ENCODE measurements around the gene RAD9B.
A peak's percentile ranks its signal among the peaks of the same experiment; 100 is the strongest.

The RAD9B gene

DNA sequence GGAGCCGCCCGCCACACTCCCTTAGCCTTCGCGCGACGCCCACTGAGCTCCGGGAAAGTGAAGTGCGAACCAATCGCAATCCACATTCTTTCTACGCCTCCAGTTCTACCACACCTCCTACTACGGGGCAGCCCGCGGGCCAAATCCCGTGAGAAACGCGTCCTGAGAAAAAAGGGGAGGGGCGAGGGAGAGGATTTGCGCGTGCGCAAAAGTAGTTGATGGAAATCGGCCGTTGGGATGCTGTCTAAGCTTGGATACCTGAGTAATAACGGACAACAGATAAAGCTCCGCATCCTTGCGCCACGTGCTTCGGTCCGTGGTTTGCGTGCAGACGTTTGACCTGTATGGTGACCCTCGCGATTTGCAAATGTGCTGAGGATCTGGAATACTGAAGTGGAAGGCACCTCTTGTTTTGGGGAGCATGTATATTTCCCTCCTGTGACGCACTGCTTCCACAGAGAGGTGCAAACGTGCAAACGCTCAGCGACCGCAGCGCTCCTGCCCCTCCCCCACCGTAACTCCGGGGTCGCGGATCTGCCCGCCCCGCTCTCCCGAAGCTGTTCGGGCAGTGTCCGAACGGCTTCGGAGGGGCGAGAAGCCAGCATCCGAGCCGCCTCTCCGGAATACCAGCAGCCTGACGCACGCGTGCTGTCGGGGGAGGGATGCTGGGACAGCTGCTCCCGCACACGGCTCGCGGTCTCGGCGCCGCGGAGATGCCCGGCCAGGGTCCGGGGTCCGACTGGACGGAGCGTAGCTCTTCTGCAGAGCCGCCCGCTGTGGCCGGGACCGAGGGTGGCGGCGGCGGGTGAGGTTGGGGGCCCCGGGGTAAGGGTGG lies 33.7 kb upstream of the RAD9B start, which contains the start of the genes FAM216A and GPN3:
FAM216A (plus strand) TSS at position 632 of the 835 bp plus-strand sequence; CDS start at position 663, 31 bp downstream.
GPN3 (minus strand) TSS at position 44 of the 835 bp plus-strand sequence. CDS start 54 bp downstream, outside the sequence.
- Histone ChIP-seq H3K4me3 (peak within 1 kb of the TSS; percentile 86), H3K36me3 (ENCODE audit: insufficient read depth, low read length) (peaks cover 15% of the 10 kb centered on the region), H3K27ac (peak within 1 kb of the TSS; percentile 70)

DNA sequence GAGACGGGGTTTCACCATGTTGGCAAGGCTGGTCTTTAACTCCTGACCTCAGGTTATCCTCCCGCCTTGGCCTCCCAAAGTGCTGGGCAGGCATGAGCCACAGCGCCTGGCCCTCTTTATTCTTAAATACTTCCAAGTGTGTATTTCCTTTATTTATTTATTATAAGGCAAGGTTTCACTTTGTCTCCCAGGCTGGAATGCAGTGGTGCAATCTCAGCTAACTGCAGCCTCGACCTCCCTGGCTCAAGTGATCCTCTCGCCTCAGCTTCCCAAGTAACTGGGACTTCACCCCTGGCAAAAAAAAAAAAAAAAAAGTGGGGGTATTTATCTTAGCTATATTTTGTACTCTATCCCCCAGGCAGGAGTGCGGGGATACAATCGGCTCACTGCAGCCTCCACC lies 26.7 kb upstream of the RAD9B start:
- H3K9ac ChIP-seq (ENCODE audit: insufficient read length), result no peak overlapping the region
- H3K9me3 ChIP-seq (ENCODE audit: low read depth, low read length), result no peaks in the 10 kb centered on the region
- no peak for DNase-seq (ENCODE audit: low read depth, low spot score)
- H3K27ac ChIP-seq, result no peak overlapping the region
- no peaks in the 10 kb centered on the region for H3K36me3 ChIP-seq (ENCODE audit: insufficient read depth, low read length)
- TF ChIP-seq FOXP2 (optimal IDR thresholded peaks at IDR 0.05; ENCODE audit: control extremely low read depth, extremely low read length, insufficient read depth), result no peak
- no peak for TF ChIP-seq POLR2AphosphoS5 (IDR thresholded peaks at IDR 0.05; ENCODE audit: borderline replicate concordance, low read depth, low read length)
- no peak for TF ChIP-seq EZH2 (IDR thresholded peaks at IDR 0.05)
- no peak overlapping the region for H3K4me3 ChIP-seq

More for the DNA sequence above, 33.7 kb upstream of the RAD9B start, which contains the start of the genes FAM216A and GPN3:
- H3K9ac ChIP-seq (ENCODE audit: insufficient read length), result peak within 1 kb of the TSS; percentile 97
- no peaks in the 10 kb centered on the region for H3K9me3 ChIP-seq (ENCODE audit: low read depth, low read length)
- TF ChIP-seq FOXP2 (optimal IDR thresholded peaks at IDR 0.05; ENCODE audit: control extremely low read depth, extremely low read length, insufficient read depth) (no peak), EZH2 (IDR thresholded peaks at IDR 0.05) (no peak), POLR2AphosphoS5 (IDR thresholded peaks at IDR 0.05; ENCODE audit: borderline replicate concordance, low read depth, low read length) (peak; percentile 95)
- peak; percentile 94 for DNase-seq (ENCODE audit: low read depth, low spot score)

DNA sequence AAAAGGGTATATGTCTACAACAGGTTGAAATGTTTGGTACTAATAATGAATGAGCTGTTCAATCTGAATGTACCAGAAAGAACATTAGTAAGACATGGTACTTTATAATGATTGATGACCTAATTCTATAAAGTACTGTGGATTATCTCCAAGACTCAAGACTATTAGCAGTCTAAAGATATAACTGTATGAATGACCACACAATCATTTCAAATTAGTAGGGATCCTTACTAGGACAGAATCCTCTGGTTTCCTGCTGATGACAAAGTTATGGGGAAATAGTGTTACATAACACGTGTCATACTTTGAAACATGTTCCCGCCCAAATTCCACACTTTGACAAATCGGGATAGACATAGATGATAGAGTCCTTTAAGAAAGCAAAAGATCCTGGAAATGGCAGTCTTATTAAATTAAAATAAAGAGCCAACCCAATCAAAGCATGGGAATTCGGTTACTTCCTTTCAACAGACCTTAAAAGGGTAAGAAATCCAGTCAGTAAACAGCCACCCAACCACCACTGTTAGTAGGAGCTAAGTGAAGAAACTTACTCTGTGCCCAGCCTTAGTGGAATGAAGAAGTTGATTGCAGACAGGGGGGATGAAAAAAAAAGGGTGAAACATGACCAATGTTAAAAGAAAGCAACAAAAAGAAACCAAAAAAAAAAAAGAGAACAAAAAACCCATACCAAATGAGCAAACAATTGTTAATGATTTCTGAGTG lies 3.0 kb upstream of the RAD9B start:
- DNase-seq (ENCODE audit: low read depth, low spot score), result no peak
- H3K9ac ChIP-seq (ENCODE audit: insufficient read length), result peak overlapping the region; percentile 66
- H3K4me3 ChIP-seq, result no peak overlapping the region; the same call in 1 of the 2 replicates

DNA sequence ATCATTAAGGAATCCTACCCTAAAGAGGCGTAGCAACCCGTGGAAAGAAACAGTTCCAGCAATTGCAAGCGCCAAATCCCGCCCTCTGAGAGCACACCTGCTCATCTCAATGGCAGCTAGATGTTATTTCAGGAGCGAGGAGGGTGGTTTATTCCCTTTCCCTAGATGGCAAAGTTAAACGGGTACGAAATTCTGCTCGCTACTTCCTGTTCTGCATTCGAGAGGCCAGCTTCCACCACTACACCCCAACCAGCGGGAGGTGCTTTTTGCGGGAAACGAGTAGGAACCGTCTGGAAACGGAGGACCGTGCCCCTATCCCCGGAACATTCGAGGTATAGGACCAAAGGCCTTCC lies 756 bp upstream of the RAD9B start:
- peak overlapping the region; percentile 99 for H3K4me3 ChIP-seq
- H3K9ac ChIP-seq (ENCODE audit: insufficient read length), result peak overlapping the region; percentile 97
- DNase-seq (ENCODE audit: low read depth, low spot score), result no peak
- peak overlapping the region; percentile 26; the same call in 1 of the 2 replicates for H3K27ac ChIP-seq
- H3K9me3 ChIP-seq (ENCODE audit: low read depth, low read length), result peaks cover 4% of the 10 kb centered on the region; the same call in 1 of the 2 replicates
- no peak for TF ChIP-seq EZH2 (IDR thresholded peaks at IDR 0.05)
- no peak for TF ChIP-seq POLR2AphosphoS5 (IDR thresholded peaks at IDR 0.05; ENCODE audit: borderline replicate concordance, low read depth, low read length)
- TF ChIP-seq FOXP2 (optimal IDR thresholded peaks at IDR 0.05; ENCODE audit: control extremely low read depth, extremely low read length, insufficient read depth), result no peak
- peaks cover 12% of the 10 kb centered on the region; the same call in 1 of the 2 replicates for H3K36me3 ChIP-seq (ENCODE audit: insufficient read depth, low read length)

More for the DNA sequence above, 3.0 kb upstream of the RAD9B start:
- TF ChIP-seq FOXP2 (optimal IDR thresholded peaks at IDR 0.05; ENCODE audit: control extremely low read depth, extremely low read length, insufficient read depth) (no peak), EZH2 (IDR thresholded peaks at IDR 0.05) (no peak), POLR2AphosphoS5 (IDR thresholded peaks at IDR 0.05; ENCODE audit: borderline replicate concordance, low read depth, low read length) (no peak)
- Histone ChIP-seq H3K9me3 (ENCODE audit: low read depth, low read length) (peaks cover 4% of the 10 kb centered on the region; the same call in 1 of the 2 replicates), H3K36me3 (ENCODE audit: insufficient read depth, low read length) (peaks cover 33% of the 10 kb centered on the region), H3K27ac (peak overlapping the region; percentile 56)

DNA sequence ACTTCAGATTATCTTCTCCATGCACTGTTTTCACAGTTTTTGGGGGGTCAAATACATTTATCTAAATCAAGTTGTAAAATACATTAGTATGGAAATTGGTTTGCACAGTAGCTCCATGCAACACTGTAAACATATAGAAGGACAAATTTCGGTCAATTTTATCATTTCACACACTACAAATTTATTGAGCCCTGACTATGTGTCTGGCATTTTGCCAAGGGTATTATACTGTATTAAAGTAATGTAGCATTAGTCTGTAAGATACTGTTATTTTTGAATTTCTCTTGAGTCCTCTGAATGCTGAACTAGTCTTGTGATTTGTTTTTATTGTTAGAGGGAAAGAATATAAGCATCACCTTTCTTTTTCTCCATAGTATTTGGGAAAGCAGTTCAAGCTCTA lies 1.3 kb downstream of the RAD9B start:
- H3K36me3 ChIP-seq (ENCODE audit: insufficient read depth, low read length), result peaks cover 8% of the 10 kb centered on the region; the same call in 1 of the 2 replicates
- H3K9ac ChIP-seq (ENCODE audit: insufficient read length), result no peak overlapping the region
- no peak for DNase-seq (ENCODE audit: low read depth, low spot score)
- H3K4me3 ChIP-seq, result no peak overlapping the region
- TF ChIP-seq POLR2AphosphoS5 (IDR thresholded peaks at IDR 0.05; ENCODE audit: borderline replicate concordance, low read depth, low read length) (no peak), EZH2 (IDR thresholded peaks at IDR 0.05) (no peak), FOXP2 (optimal IDR thresholded peaks at IDR 0.05; ENCODE audit: control extremely low read depth, extremely low read length, insufficient read depth) (no peak)
- H3K27ac ChIP-seq, result no peak overlapping the region
- peaks cover 4% of the 10 kb centered on the region; the same call in 1 of the 2 replicates for H3K9me3 ChIP-seq (ENCODE audit: low read depth, low read length)

DNA sequence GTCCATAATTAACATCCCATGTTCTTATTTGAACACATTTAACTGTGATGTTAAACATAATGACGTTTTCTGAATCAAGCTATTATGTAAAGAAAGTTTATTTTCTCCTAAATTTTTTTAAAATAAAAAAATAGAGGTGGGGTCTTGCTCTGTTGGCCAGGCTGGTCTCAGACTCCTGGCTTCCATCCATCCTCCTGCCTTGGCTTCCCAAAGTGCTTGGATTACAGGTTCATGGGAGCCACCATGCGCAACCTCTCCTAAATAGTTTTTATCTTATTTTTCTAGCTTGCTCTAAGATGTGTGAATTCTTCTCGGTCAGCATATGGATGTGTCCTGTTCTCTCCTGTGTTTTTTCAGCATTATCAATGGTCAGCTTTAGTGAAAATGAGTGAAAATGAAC lies 3.2 kb downstream of the RAD9B start:
- H3K4me3 ChIP-seq, result no peak overlapping the region
- no peak overlapping the region for H3K27ac ChIP-seq
- H3K9me3 ChIP-seq (ENCODE audit: low read depth, low read length), result peaks cover 4% of the 10 kb centered on the region; the same call in 1 of the 2 replicates
- TF ChIP-seq FOXP2 (optimal IDR thresholded peaks at IDR 0.05; ENCODE audit: control extremely low read depth, extremely low read length, insufficient read depth), result no peak
- TF ChIP-seq EZH2 (IDR thresholded peaks at IDR 0.05), result no peak
- DNase-seq (ENCODE audit: low read depth, low spot score), result no peak
- H3K9ac ChIP-seq (ENCODE audit: insufficient read length), result no peak overlapping the region
- peaks cover 4% of the 10 kb centered on the region; the same call in 1 of the 2 replicates for H3K36me3 ChIP-seq (ENCODE audit: insufficient read depth, low read length)

DNA sequence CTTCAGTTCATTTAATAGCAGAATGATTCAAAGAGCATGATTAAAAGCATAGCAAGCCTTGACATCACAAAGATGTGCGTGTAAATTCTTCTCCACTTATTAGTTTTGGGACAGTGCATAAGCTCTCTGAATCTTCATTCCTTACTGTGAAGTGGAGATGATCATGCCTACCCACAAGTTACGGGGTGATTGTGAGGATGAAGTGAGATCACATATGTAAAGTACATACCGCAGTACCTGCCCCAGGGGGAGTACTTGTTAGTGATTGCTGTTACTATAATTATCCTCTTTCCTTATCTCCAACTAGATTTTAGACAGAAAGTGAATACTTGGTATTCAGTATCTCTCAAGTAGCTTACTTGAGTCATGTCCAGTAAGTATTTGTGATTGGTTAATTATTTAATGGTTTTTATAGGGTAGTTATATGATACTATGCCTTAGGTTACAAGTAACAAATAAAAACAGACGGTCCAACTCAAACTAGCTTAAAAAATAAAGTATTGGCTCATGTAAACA lies 6.0 kb downstream of the RAD9B start:
- no peaks in the 10 kb centered on the region for H3K36me3 ChIP-seq (ENCODE audit: insufficient read depth, low read length)
- TF ChIP-seq FOXP2 (optimal IDR thresholded peaks at IDR 0.05; ENCODE audit: control extremely low read depth, extremely low read length, insufficient read depth) (no peak), POLR2AphosphoS5 (IDR thresholded peaks at IDR 0.05; ENCODE audit: borderline replicate concordance, low read depth, low read length) (no peak), EZH2 (IDR thresholded peaks at IDR 0.05) (no peak)
- H3K9me3 ChIP-seq (ENCODE audit: low read depth, low read length), result no peaks in the 10 kb centered on the region
- peak overlapping the region; percentile 37 for H3K9ac ChIP-seq (ENCODE audit: insufficient read length)
- H3K27ac ChIP-seq, result no peak overlapping the region
- H3K4me3 ChIP-seq, result no peak overlapping the region
- DNase-seq (ENCODE audit: low read depth, low spot score), result no peak

DNA sequence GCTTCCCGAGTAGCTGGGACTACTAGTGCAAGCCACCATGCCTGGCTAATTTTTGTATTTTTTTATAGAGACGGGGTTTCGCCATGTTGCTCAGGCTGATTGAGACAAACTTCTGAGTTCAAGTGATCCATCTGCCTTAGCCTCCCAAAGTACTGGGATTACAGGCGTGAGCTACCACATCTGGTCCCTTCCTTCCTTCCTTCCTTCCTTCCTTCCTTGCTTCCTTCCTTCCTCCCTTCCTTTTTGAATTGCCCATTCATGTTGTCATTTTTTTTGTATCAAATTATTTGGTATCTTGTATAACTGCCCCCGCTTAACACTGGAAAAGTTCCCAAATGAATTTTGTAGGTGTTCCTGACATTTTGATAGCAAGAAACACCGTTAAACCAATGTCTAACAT lies 11.7 kb downstream of the RAD9B start:
- H3K36me3 ChIP-seq (ENCODE audit: insufficient read depth, low read length), result no peaks in the 10 kb centered on the region
- H3K4me3 ChIP-seq, result 0 out of 2 replicates have a peak overlapping the region, but pooled peaks have one; percentile 19
- TF ChIP-seq EZH2 (IDR thresholded peaks at IDR 0.05) (no peak), POLR2AphosphoS5 (IDR thresholded peaks at IDR 0.05; ENCODE audit: borderline replicate concordance, low read depth, low read length) (no peak)
- H3K9me3 ChIP-seq (ENCODE audit: low read depth, low read length), result no peaks in the 10 kb centered on the region
- DNase-seq (ENCODE audit: low read depth, low spot score), result no peak
- H3K9ac ChIP-seq (ENCODE audit: insufficient read length), result no peak overlapping the region
- H3K27ac ChIP-seq, result no peak overlapping the region

Data from SK-N-MC (cell line).